ENCODE measurements around the gene RNGTT. TPM values are rescaled to one million over a fixed set of nuclear protein-coding genes. Genes with fewer than 3 reads are reported as not detected.

RNGTT gene
- total RNA-seq, 1 donor from 2014 or later: 16.5 TPM

GRCh38 chr6:88665131-88665530, 298.3 kb downstream of the RNGTT start:
- no peak for DNase-seq (ENCODE audit: low spot score, unreplicated experiment)
- H3K27me3 Mint-ChIP-seq: no peaks in the 10 kb centered on the region
- no peaks in the 10 kb centered on the region for H3K4me1 Mint-ChIP-seq (ENCODE audit: low read depth)
- peaks cover 54% of the 10 kb centered on the region for H3K9me3 Mint-ChIP-seq (ENCODE audit: low read depth)
- H3K4me3 Mint-ChIP-seq (ENCODE audit: low read depth): no peak overlapping the region
- no peak for TF ChIP-seq CTCF (IDR thresholded peaks at IDR 0.05; ENCODE audit: unreplicated experiment)
- peaks cover 55% of the 10 kb centered on the region for H3K36me3 Mint-ChIP-seq (ENCODE audit: insufficient read depth)
- H3K27ac Mint-ChIP-seq: no peak overlapping the region

GRCh38 chr6:88663801-88664200, 299.6 kb downstream of the RNGTT start:
- Mint-ChIP-seq H3K36me3 (ENCODE audit: insufficient read depth) (peaks cover 53% of the 10 kb centered on the region), H3K4me1 (ENCODE audit: low read depth) (no peaks in the 10 kb centered on the region), H3K27me3 (no peaks in the 10 kb centered on the region), H3K27ac (no peak overlapping the region), H3K9me3 (ENCODE audit: low read depth) (peaks cover 55% of the 10 kb centered on the region), H3K4me3 (ENCODE audit: low read depth) (no peak overlapping the region)
- no peak for DNase-seq (ENCODE audit: low spot score, unreplicated experiment)
- no peak for TF ChIP-seq CTCF (IDR thresholded peaks at IDR 0.05; ENCODE audit: unreplicated experiment)

GRCh38 chr6:88662653-88663174, 300.7 kb downstream of the RNGTT start:
- H3K36me3 Mint-ChIP-seq (ENCODE audit: insufficient read depth): peaks cover 52% of the 10 kb centered on the region
- no peak for TF ChIP-seq CTCF (IDR thresholded peaks at IDR 0.05; ENCODE audit: unreplicated experiment)
- no peak for DNase-seq (ENCODE audit: low spot score, unreplicated experiment)
- H3K27ac Mint-ChIP-seq: no peak overlapping the region
- no peaks in the 10 kb centered on the region for H3K27me3 Mint-ChIP-seq
- no peaks in the 10 kb centered on the region for H3K4me1 Mint-ChIP-seq (ENCODE audit: low read depth)
- H3K4me3 Mint-ChIP-seq (ENCODE audit: low read depth): no peak overlapping the region
- peaks cover 49% of the 10 kb centered on the region for H3K9me3 Mint-ChIP-seq (ENCODE audit: low read depth)

GRCh38 chr6:88662163-88662580, 301.2 kb downstream of the RNGTT start:
- Mint-ChIP-seq H3K4me1 (ENCODE audit: low read depth) (no peaks in the 10 kb centered on the region), H3K36me3 (ENCODE audit: insufficient read depth) (peaks cover 53% of the 10 kb centered on the region), H3K27me3 (no peaks in the 10 kb centered on the region), H3K27ac (no peak overlapping the region), H3K4me3 (ENCODE audit: low read depth) (no peak overlapping the region), H3K9me3 (ENCODE audit: low read depth) (peaks cover 46% of the 10 kb centered on the region)
- no peak for DNase-seq (ENCODE audit: low spot score, unreplicated experiment)
- no peak for TF ChIP-seq CTCF (IDR thresholded peaks at IDR 0.05; ENCODE audit: unreplicated experiment)

GRCh38 chr6:88661136-88661535, 302.3 kb downstream of the RNGTT start:
- TF ChIP-seq CTCF (IDR thresholded peaks at IDR 0.05; ENCODE audit: unreplicated experiment): no peak
- H3K4me1 Mint-ChIP-seq (ENCODE audit: low read depth): no peaks in the 10 kb centered on the region
- peaks cover 46% of the 10 kb centered on the region for H3K9me3 Mint-ChIP-seq (ENCODE audit: low read depth)
- no peaks in the 10 kb centered on the region for H3K27me3 Mint-ChIP-seq
- no peak overlapping the region for H3K4me3 Mint-ChIP-seq (ENCODE audit: low read depth)
- no peak overlapping the region for H3K27ac Mint-ChIP-seq
- H3K36me3 Mint-ChIP-seq (ENCODE audit: insufficient read depth): peaks cover 49% of the 10 kb centered on the region
- DNase-seq (ENCODE audit: low spot score, unreplicated experiment): no peak
